ENCODE data around the gene LRCOL1. TPM values are rescaled to one million over a fixed set of nuclear protein-coding genes. Genes with fewer than 3 reads are reported as not detected.
"Not testable (repeated sequence)": the region's sequence is repeated elsewhere in the genome, so short reads cannot be mapped to it uniquely, and the experiment has no call there.

Gene LRCOL1
- total and polyA plus RNA-seq, 2 of the 8 experiments (the other 6 are each of a cell fraction or from before 2014, with no cell fraction given): not detected

DNA sequence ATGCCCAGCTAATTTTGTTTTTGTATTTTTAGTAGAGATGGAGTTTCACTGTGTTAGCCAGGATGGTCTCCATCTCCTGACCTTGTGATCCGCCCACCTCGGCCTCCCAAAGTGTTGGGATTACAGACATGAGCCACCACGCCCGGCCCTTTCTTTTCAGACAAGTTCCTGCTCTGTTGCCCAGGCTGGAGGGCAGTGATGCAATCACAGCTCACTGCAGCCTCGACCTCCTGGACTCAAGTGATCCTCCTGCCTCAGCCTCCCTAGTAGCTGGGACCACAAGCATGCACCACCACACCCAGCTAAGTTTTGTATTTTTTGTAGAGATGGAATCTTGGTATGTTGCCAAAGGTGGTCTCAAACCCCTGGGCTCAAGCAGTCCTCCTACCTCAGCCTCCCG, 10.9 kb downstream of the LRCOL1 start:
- not testable (repeated sequence) for H4K20me1 ChIP-seq (replicated peaks in 1 of 2; ENCODE audit: control insufficient read depth in 1 of 2, insufficient read depth in 2 of 2, low read length in 2 of 2); H2BK5ac ChIP-seq (ENCODE audit: low read depth, low read length); H3K23ac ChIP-seq (ENCODE audit: insufficient read length); H4K91ac ChIP-seq (replicated peaks; ENCODE audit: insufficient read length, low read length); H3K36me3 ChIP-seq (ENCODE audit: control insufficient read depth in 2 of 4, insufficient read depth in 4 of 4, low read length in 3 of 4); H2BK120ac ChIP-seq (replicated peaks; ENCODE audit: low read depth, low read length); H3K56ac ChIP-seq (replicated peaks; ENCODE audit: insufficient read length, low read depth, low read length); H3K18ac ChIP-seq (ENCODE audit: extremely low read depth, low read length); H3K79me2 ChIP-seq (ENCODE audit: control insufficient read depth in 1 of 2, insufficient read depth in 2 of 2, low read length in 2 of 2); H4K5ac ChIP-seq (ENCODE audit: insufficient read length, low read depth, low read length); H2BK15ac ChIP-seq (ENCODE audit: low read length); H2AK5ac ChIP-seq (ENCODE audit: low read depth, low read length); FAIRE-seq; H3K27ac ChIP-seq (ENCODE audit: low read depth, low read length); H3K14ac ChIP-seq (ENCODE audit: insufficient read length); DNase-seq (ENCODE audit: low read depth in 1 of 2, low spot score in 2 of 2); H2BK20ac ChIP-seq (ENCODE audit: low read length); H3K4me2 ChIP-seq (ENCODE audit: insufficient read depth in 1 of 2, low read depth in 2 of 2, low read length in 2 of 2); H3K4me1 ChIP-seq (replicated peaks in 1 of 4; ENCODE audit: control insufficient read depth in 3 of 4, insufficient read depth in 4 of 4, low read length in 3 of 4); H2BK12ac ChIP-seq (ENCODE audit: low read depth, low read length); H4K8ac ChIP-seq (ENCODE audit: extremely low read depth, insufficient read depth, low read length); H3K4ac ChIP-seq (replicated peaks; ENCODE audit: insufficient read length, low read depth, low read length); H3K79me1 ChIP-seq (ENCODE audit: low read depth, low read length); H2AFZ ChIP-seq (ENCODE audit: low read length); H3K9ac ChIP-seq (replicated peaks in 1 of 4; ENCODE audit: extremely low read depth in 1 of 4, low read depth in 3 of 4, low read length in 3 of 4); H3K4me3 ChIP-seq (ENCODE audit: extremely low read depth in 1 of 4, insufficient read depth in 2 of 4, low read depth in 3 of 4, low read length in 4 of 4); H3K23me2 ChIP-seq (ENCODE audit: low read depth, low read length); H3K9me3 ChIP-seq (ENCODE audit: insufficient read depth in 2 of 2, low read depth in 1 of 2, low read length in 1 of 2)
- peaks cover 13 to 64% (median 53%) of the 10 kb centered on the region in 4 experiments for H3K27me3 ChIP-seq (replicated peaks in 1 of 4; ENCODE audit: control insufficient read depth in 3 of 4, extremely low read depth in 1 of 4, insufficient read depth in 3 of 4, low read length in 3 of 4)
- CTCF ChIA-PET (ENCODE audit: partially characterized antibody): interaction anchor here (0.7 to 3.8 kb wide), 15 partner anchors 9 to 184 kb away, joined by 3 to 43 read pairs (median 4); partner anchors contain the start of gene LRCOL1
- POLR2A ChIA-PET (ENCODE audit: partially characterized antibody): interaction anchor here (0.7 to 2.9 kb wide), 6 partner anchors 10 to 30 kb away, joined by 3 to 15 read pairs (median 4); partner anchors contain the start of gene LRCOL1
- 90% methylated on average over 6 of the region's 6 CpGs; no CpG with 5 or more reads in 1 of the 2 experiments for WGBS, 2 experiments (ENCODE audit: extremely low coverage in 1 of 2, insufficient coverage in 1 of 2, insufficient read length in 1 of 2, insufficient replicate concordance in 2 of 2, low coverage in 1 of 2, low lambda C conversion rate in 2 of 2, missing lambda C conversion rate in 1 of 2)

Data from H1 (cell line).